K562 (cell line): ENCODE results near the gene TRAPPC5. TPM values are rescaled to one million over a fixed set of nuclear protein-coding genes. Genes with fewer than 3 reads are reported as not detected.

Experiments
- ZNF134 ChIP-seq: fragments of 250-450 bp; sonication (Bioruptor Pico); conservative IDR thresholded peaks from 2 replicates; pipeline ENCODE4 v1.4.0; 2020
- polyA plus RNA-seq, 8 experiments: library from polyadenylated mRNA; depleted of rRNA in 4 of 8; stranded (reverse) in 5 of 8; unstranded in 3 of 8; fragments of >200 nt; fragmentation: Nextera tagmentation in 2 of 8; fragmentation: Illumina TruSeq in 1 of 8; extraction: Ambion mirVana in 2 of 8; extraction: Trizol in 1 of 8; gene quantifications; 2 replicates each; pipeline versions ENCODE4 v1.2.1 to v1.2.3, GENCODE V29; 2011 to 2014; ENCODE audit warnings: inconsistent platforms in 1 of 8, missing spikeins in 1 of 8
- total RNA-seq, 7 experiments: library from RNA; depleted of rRNA in 6 of 7; stranded (reverse); fragments of >200 nt in 6 of 7; fragmentation: Illumina TruSeq in 2 of 7; extraction: Trizol in 2 of 7; gene quantifications; 2 replicates each; pipeline versions ENCODE4 v1.2.1 to v1.2.3, GENCODE V29; 2011 to 2021; ENCODE audit warnings: low replicate concordance in 1 of 7
- TF ChIP-seq, protein P1 (sequence below): fragments of 450-650 bp; IDR thresholded peaks from 2 replicates; pipeline ENCODE4 v1.6.1; 2016; ENCODE audit warnings: antibody characterized with exemption
- TF ChIP-seq, protein P2 (sequence below), 2 experiments: fragments of 150-350 bp in 1 of 2; IDR thresholded peaks; 2 replicates each; pipeline ENCODE4 v1.6.1; 2012 to 2016; ENCODE audit warnings: low read depth in 2 of 2, low read length in 2 of 2, mild to moderate bottlenecking in 1 of 2, moderate library complexity in 1 of 2
- TF ChIP-seq, protein P3 (sequence below): fragments of 250-450 bp; sonication (Bioruptor Pico); IDR thresholded peaks from 2 replicates; pipeline ENCODE4 v1.5.1; 2021; ENCODE audit warnings: mild to moderate bottlenecking
- TF ChIP-seq, protein P4 (sequence below): sonication (generic); formaldehyde crosslinking; IDR thresholded peaks from 2 replicates; pipeline ENCODE4 v1.8.1; 2023; ENCODE audit warnings: mild to moderate bottlenecking, missing genetic modification reagents

TRAPPC5 gene
- total and polyA plus RNA-seq, 9 of the 15 experiments (the other 6 are each of a cell fraction or from before 2014, with no cell fraction given): 2.0 to 76.9 (median 29.3) TPM

DNA sequence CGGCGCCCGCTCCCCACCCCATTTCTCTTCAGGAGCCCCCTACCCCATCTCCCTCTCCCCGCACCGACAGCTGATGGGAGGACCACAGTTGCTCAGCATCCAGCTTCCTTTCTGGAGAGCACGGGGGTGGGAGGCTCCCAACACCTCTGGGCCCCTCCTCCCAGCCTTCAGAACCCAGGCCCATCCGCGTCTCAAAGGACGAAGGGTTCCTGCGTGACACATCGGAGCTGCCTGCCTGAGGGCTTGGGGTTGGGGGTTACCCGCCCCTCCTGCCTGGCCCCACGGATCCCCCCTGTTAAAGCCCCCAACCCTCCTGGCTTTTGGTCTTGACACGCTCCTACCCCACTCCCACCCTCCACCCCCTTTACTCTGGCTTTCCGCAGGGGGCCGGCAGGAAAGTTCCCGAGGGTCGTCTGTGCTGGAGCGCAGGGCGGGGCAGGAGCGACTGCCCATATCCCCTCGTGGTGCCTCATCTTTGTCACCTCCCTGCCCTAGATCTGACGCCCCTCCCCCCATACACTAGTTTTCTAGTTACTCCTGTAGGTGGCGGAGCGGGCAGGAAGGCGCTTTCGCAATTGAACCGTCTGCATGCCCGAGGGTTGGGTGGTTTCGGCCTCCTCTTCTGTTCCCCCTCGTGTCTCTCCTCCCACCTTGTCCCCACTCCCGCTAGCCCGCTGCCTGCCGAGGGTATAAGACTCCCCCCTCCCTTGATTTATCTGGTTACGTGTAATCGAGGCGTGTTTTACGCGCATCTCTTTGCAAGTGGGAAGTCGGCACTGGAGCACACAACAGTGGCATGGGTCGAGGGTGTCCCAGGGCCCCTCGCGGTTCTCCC lies 924 bp downstream of the TRAPPC5 start (continued):
- TF ChIP-seq, protein P1, sequence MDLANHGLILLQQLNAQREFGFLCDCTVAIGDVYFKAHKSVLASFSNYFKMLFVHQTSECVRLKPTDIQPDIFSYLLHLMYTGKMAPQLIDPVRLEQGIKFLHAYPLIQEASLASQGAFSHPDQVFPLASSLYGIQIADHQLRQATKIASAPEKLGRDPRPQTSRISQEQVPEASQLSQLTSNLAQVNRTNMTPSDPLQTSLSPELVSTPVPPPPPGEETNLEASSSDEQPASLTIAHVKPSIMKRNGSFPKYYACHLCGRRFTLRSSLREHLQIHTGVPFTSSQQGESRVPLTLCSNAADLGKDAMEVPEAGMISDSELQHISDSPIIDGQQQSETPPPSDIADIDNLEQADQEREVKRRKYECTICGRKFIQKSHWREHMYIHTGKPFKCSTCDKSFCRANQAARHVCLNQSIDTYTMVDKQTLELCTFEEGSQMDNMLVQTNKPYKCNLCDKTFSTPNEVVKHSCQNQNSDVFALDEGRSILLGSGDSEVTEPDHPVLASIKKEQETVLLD: peak; percentile 49; the same call in 1 of the 2 replicates
- TF ChIP-seq, protein P2, sequence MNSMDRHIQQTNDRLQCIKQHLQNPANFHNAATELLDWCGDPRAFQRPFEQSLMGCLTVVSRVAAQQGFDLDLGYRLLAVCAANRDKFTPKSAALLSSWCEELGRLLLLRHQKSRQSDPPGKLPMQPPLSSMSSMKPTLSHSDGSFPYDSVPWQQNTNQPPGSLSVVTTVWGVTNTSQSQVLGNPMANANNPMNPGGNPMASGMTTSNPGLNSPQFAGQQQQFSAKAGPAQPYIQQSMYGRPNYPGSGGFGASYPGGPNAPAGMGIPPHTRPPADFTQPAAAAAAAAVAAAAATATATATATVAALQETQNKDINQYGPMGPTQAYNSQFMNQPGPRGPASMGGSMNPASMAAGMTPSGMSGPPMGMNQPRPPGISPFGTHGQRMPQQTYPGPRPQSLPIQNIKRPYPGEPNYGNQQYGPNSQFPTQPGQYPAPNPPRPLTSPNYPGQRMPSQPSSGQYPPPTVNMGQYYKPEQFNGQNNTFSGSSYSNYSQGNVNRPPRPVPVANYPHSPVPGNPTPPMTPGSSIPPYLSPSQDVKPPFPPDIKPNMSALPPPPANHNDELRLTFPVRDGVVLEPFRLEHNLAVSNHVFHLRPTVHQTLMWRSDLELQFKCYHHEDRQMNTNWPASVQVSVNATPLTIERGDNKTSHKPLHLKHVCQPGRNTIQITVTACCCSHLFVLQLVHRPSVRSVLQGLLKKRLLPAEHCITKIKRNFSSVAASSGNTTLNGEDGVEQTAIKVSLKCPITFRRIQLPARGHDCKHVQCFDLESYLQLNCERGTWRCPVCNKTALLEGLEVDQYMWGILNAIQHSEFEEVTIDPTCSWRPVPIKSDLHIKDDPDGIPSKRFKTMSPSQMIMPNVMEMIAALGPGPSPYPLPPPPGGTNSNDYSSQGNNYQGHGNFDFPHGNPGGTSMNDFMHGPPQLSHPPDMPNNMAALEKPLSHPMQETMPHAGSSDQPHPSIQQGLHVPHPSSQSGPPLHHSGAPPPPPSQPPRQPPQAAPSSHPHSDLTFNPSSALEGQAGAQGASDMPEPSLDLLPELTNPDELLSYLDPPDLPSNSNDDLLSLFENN (IDR thresholded peaks at IDR 0.05; ENCODE audit: low read depth in 2 of 2, low read length in 2 of 2): no peak
- TF ChIP-seq, protein P3, sequence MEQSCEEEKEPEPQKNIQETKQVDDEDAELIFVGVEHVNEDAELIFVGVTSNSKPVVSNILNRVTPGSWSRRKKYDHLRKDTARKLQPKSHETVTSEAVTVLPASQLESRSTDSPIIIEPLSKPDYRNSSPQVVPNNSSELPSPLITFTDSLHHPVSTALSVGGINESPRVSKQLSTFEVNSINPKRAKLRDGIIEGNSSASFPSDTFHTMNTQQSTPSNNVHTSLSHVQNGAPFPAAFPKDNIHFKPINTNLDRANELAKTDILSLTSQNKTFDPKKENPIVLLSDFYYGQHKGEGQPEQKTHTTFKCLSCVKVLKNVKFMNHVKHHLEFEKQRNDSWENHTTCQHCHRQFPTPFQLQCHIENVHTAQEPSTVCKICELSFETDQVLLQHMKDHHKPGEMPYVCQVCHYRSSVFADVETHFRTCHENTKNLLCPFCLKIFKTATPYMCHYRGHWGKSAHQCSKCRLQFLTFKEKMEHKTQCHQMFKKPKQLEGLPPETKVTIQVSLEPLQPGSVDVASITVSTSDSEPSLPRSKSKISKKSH (CRISPR knock-in tag): no peak
- TF ChIP-seq, protein P4, sequence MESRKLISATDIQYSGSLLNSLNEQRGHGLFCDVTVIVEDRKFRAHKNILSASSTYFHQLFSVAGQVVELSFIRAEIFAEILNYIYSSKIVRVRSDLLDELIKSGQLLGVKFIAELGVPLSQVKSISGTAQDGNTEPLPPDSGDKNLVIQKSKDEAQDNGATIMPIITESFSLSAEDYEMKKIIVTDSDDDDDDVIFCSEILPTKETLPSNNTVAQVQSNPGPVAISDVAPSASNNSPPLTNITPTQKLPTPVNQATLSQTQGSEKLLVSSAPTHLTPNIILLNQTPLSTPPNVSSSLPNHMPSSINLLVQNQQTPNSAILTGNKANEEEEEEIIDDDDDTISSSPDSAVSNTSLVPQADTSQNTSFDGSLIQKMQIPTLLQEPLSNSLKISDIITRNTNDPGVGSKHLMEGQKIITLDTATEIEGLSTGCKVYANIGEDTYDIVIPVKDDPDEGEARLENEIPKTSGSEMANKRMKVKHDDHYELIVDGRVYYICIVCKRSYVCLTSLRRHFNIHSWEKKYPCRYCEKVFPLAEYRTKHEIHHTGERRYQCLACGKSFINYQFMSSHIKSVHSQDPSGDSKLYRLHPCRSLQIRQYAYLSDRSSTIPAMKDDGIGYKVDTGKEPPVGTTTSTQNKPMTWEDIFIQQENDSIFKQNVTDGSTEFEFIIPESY (CRISPR knock-in tag): peak; percentile 100
- no peak for TF ChIP-seq ZNF134
